Activated B cell treated with CpG ODN at 0.5 μM for 24 hours (primary cell): ENCODE measurements around the gene CLCN7. TPM values are rescaled to one million over a fixed set of nuclear protein-coding genes. Genes with fewer than 3 reads are reported as not detected.

ENCODE experiments used
- ATAC-seq: fragments of 200-7000 bp; cut with Tn5 transposase; one replicate; pipeline ENCODE4 v1.10.0; 2021; ENCODE audit warnings: low read depth, mild to moderate bottlenecking, moderate library complexity
- CTCF ChIA-PET: fragments of 350-600 bp; sonication (Branson Sonifier 250); formaldehyde crosslinking; loops from one replicate; lab custom pipeline; 2021; ENCODE audit warnings: antibody characterized with exemption; lab: Charles Lee
- POLR2A ChIA-PET: fragments of 350-600 bp; sonication (Branson Sonifier 250); formaldehyde crosslinking; loops from one replicate; lab custom pipeline; 2021; ENCODE audit warnings: antibody characterized with exemption; lab: Charles Lee
- DNase-seq: peaks from one replicate; pipeline ENCODE4 v3.0.0; 2022
- H3K27ac Mint-ChIP-seq: one replicate; pipeline ENCODE4 v1.8.0; 2020; ENCODE audit warnings: mixed read lengths
- H3K27me3 Mint-ChIP-seq: one replicate; pipeline ENCODE4 v1.8.0; 2021; ENCODE audit warnings: mixed read lengths
- H3K36me3 Mint-ChIP-seq: one replicate; pipeline ENCODE4 v1.8.0; 2021; ENCODE audit warnings: low read depth, mixed read lengths
- H3K4me1 Mint-ChIP-seq: one replicate; pipeline ENCODE4 v1.8.0; 2021; ENCODE audit warnings: mixed read lengths
- H3K4me3 Mint-ChIP-seq: one replicate; pipeline ENCODE4 v1.8.0; 2020; ENCODE audit warnings: mild to moderate bottlenecking, mixed read lengths
- H3K9me3 Mint-ChIP-seq: one replicate; pipeline ENCODE4 v1.8.0; 2020; ENCODE audit warnings: mixed read lengths
- CTCF ChIP-seq: fragments of 200-600 bp; IDR thresholded peaks from one replicate; pipeline ENCODE4 v1.8.0; 2022; ENCODE audit warnings: antibody characterized with exemption, mild to moderate bottlenecking
- intact Hi-C: fragments of 100-400 bp; cut with micrococcal nuclease; formaldehyde crosslinking; loops from one replicate; pipeline ENCODE4 v1.15.1; 2024
- total RNA-seq: library from RNA; stranded (reverse); gene quantifications from 2 replicates; pipeline ENCODE4 v1.2.3, GENCODE V29; 2022

The CLCN7 gene
- total RNA-seq, 1 donor from 2014 or later = 144 TPM

DNA sequence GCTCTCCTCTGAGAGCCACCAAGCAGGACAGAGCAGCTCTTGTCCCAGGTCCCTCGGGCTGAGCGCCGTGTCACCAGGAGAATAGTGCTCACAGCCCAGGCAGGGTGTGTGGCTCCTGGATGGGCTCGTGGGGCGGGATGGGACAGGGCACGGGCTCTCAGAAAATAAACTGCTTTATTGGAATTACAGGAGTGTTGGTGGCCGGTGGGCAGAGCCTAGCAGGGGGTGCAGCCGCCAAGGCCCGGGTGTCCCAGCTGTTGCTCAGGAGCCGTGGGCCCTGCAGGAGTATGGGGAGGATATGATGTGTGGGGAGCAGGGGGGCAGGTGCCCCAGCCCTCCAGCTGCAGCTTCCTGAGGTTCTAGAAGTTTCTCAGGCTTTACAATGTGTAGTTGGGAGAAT, 35.4 kb upstream of the CLCN7 start:
- DNase-seq = no peak
- Mint-ChIP-seq H3K4me3 (no peak overlapping the region), H3K27me3 (no peaks in the 10 kb centered on the region), H3K9me3 (peaks cover 7% of the 10 kb centered on the region), H3K4me1 (no peaks in the 10 kb centered on the region), H3K36me3 (peaks cover 37% of the 10 kb centered on the region), H3K27ac (no peak overlapping the region)
- POLR2A ChIA-PET = interaction anchor here (0.8 kb wide), 1 partner anchor 90 kb away, joined by 3 read pairs; the partner anchor contains the start of gene UQCC4
- TF ChIP-seq CTCF = no peak
- intact Hi-C loops = no loop called here
- CTCF ChIA-PET = no interaction called here
- ATAC-seq = no peak

DNA sequence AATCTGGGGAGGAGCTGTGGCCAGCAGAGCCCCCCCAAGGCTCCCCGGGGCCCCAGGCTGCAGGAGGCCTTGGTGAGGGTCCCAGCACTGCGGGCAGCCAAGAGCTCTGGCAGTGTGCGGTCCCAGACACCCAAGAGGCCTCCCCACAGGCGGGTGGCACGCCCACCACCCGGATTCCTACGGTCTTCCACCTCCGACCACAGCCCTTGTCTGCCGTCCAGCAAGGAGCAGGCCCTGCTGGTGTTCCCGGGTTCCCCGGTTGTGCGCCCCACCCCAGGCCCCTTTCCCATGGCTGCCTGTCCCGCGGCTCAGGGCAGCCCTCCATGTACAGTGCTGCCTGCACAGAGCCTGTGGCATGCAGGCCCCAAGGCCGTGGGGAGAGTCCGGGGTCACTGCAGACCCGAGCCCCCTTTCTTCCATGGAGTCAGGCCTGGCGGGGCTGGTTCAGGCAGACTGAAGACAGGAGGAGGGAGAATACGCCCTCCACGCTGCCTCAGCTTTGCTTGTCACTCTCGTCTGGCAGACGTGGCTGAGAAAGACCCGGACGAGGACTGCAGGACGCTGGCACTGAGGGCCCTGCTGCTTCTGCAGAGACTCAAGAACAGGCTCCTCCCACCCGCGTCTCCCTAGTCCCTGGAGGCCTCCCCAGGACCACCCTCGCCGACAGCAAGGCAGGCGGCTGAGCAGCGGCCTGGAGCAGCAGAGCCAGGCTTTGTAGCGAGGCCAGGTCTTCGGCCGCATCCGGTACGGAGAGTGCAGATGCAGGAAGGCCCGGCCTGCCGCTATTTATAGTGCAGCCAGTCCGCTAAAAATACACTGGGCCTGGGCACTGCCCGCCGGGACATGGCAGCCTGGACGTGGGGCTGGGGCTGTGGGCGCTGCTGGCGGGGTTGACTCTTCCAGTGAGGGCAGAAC, 34.7 kb upstream of the CLCN7 start:
- POLR2A ChIA-PET = no interaction called here
- CTCF ChIA-PET = no interaction called here
- no peak for DNase-seq
- intact Hi-C loops = no loop called here
- Mint-ChIP-seq H3K27ac (no peak overlapping the region), H3K27me3 (no peaks in the 10 kb centered on the region), H3K9me3 (peaks cover 3% of the 10 kb centered on the region), H3K36me3 (peaks cover 41% of the 10 kb centered on the region), H3K4me3 (no peak overlapping the region), H3K4me1 (no peaks in the 10 kb centered on the region)
- TF ChIP-seq CTCF = no peak
- no peak for ATAC-seq

DNA sequence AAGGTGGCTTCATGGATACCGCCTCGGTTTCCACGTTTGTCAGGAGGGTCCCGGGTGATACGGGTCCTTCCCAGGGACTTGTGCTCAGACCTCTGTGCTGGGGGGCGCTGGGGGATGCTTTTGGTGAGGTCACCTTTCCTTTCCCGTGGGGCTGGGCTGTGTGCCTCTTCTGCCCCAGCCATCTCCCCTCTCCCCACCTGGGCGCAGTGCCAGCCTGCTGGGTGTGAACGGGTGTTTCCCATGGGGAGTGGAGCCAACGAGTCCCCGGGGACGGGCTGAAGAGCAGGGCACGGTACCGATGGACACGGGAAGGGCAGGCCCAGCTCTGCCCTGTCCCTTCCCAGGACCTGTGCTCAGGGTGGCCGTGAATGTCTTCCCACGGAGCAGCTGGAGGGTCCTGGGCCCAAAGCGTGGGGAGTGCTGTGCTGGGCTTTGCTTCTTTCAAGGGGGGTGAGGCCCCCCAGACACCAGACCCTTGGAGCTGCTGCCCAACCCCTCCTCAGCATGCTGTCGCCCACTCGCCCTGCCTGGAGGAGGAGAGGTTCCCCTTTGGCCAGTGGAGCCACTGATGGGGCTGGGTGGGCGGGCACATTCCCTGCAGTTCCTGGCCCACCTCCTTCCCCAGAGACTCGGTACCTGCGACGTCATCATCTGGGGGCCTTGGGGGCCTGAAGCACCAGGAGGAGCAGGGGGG, 33.8 kb upstream of the CLCN7 start:
- Mint-ChIP-seq H3K27me3 (no peaks in the 10 kb centered on the region), H3K4me1 (no peaks in the 10 kb centered on the region), H3K36me3 (peaks cover 42% of the 10 kb centered on the region), H3K9me3 (no peaks in the 10 kb centered on the region), H3K4me3 (no peak overlapping the region), H3K27ac (no peak overlapping the region)
- ChIA-PET POLR2A (no interaction called here), CTCF (no interaction called here)
- no peak for TF ChIP-seq CTCF
- no peak for ATAC-seq
- no peak for DNase-seq
- intact Hi-C loops = no loop called here

DNA sequence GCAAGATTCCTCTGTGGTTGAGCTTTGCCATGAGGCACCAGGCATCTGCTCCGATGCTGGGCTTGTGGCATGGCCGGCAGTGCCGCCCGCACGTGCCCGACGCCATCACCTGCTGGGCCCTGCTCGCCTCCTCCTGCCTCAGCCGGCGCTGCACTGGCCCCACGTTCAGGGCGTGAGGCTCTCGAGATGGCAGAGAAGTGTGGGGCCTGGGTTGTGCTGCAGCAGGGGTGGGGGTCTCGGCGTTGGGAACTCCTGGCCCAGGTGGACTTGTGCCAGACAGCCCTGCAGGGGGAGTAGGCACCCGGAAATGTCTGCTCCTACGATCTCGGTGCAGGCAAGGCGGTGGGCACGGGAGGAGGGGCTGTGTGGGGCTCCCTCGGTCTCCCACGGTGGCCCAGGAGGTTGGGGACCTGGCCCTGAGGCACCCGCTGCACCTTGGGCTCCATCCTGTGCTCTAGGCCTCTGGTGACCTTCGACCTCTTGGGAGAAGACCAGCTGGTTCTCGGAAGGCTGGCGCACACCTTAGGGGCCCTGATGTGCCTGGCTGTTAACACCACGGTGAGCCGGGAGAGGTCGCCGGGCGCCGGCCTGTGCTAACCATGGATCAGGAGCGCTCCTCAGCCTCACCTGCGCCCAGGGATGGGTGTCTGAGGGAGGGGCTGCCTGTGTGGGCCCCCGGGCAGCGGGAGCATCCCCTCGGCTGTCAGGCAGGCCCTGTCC, 31.8 kb upstream of the CLCN7 start:
- Mint-ChIP-seq H3K27ac (no peak overlapping the region), H3K36me3 (peaks cover 47% of the 10 kb centered on the region), H3K4me1 (no peaks in the 10 kb centered on the region), H3K9me3 (no peaks in the 10 kb centered on the region), H3K4me3 (no peak overlapping the region), H3K27me3 (no peaks in the 10 kb centered on the region)
- no peak for TF ChIP-seq CTCF
- ATAC-seq (no peak), DNase-seq (no peak)
- intact Hi-C loops = no loop called here
- ChIA-PET POLR2A (no interaction called here), CTCF (no interaction called here)

DNA sequence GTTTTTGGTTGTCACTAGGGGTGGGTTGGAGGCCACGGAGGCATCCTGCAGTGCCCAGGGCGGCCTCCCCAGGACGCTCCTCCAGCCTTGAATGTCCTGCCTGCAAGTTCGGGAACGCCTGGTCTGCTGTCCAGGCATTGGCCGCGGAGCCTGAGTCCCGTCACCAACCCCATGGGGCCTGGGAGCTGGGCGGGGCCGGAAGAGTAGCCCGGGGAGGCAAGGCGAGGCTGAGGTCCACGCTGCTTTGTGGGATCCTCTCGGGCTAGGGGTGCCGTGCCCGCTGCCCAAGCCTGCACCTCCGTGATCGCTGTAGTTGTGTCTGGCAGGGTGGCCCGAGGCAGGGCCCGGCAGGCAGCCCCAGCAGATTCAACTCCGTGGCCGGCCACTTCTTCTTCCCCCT, 31.1 kb upstream of the CLCN7 start:
- CTCF ChIA-PET = no interaction called here
- Mint-ChIP-seq H3K4me1 (no peaks in the 10 kb centered on the region), H3K36me3 (peaks cover 42% of the 10 kb centered on the region), H3K4me3 (no peak overlapping the region), H3K9me3 (no peaks in the 10 kb centered on the region), H3K27ac (no peak overlapping the region), H3K27me3 (no peaks in the 10 kb centered on the region)
- POLR2A ChIA-PET = no interaction called here
- DNase-seq = no peak
- no peak for ATAC-seq
- intact Hi-C loops = no loop called here
- no peak for TF ChIP-seq CTCF
